ENCODE measurements around the gene KIF18B.

KIF18B gene

DNA sequence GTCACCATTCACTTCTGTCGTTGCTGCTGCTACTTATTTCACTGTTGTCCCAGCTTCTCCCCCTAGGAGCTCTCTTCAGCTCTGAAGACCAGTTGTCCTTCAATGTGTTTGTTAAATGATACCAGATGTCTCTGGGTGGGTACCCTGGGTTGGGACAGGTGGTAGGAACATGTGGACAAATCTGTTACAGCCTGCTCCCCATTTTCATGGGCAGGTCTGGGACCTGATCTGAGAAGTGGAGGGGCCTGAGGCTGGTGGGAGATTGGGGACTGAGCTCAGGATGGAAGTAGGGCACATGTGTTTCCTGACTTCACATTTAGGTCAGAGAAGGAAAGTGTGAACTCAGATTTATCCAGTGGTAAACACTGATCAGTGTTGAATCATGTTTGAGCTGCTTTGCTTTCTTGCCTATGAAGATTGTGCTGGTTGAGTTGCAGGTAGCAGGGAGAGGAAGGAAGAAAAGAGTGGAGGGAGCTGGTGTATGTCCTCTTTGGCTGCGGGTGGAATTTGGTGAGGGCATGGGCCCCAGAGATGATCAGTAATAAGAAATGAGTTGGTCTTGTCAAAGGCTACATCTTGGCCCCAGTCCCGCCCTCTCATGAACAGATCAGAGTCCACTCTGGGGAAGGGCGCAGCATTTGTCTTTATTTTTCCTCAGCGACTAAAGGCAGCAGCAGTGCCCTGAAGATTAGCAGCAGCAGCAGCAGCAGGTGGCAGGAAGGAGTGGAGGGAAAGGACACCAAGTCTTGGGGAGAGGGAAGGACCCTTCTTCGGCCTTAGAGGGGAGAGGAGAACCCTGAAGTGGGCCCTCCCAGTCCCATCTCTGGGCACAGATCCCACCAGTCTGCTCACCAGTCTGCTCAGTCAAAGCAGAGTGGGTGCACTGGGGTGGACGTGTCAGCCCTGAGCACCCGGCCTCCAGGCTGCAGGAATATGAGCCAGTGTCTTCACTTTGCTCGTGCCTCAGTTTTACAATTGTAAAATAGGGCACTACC, 42.3 kb downstream of the KIF18B start:
- 92% methylated on average over 8 of the region's 9 CpGs for WGBS (ENCODE audit: insufficient coverage)
- Histone ChIP-seq H3K9me3 (ENCODE audit: control extremely low read depth in 1 of 5, control insufficient read depth in 4 of 5, insufficient read depth in 2 of 5, low read depth in 1 of 5, low read length in 4 of 5) (no peaks in the 10 kb centered on the region), H3K36me3 (ENCODE audit: control insufficient read depth in 4 of 4, insufficient read depth in 4 of 4, low read length in 3 of 4) (no peaks in the 10 kb centered on the region), H3K27me3 (replicated peaks in 2 of 5; ENCODE audit: control insufficient read depth in 4 of 5, insufficient read depth in 5 of 5, low read length in 4 of 5) (peaks cover 0 to 6% (median 0%) of the 10 kb centered on the region in 5 experiments), H3K4me3 (ENCODE audit: control insufficient read depth in 1 of 7, extremely low read depth in 1 of 7, insufficient read depth in 4 of 7, low read depth in 2 of 7, low read length in 6 of 7) (no peak overlapping the region), H3K27ac (ENCODE audit: insufficient read depth in 1 of 2, low read depth in 1 of 2, low read length in 2 of 2, poor library complexity in 1 of 2, severe bottlenecking in 2 of 2) (no peak overlapping the region), H3K4me1 (ENCODE audit: control extremely low read depth in 1 of 4, control insufficient read depth in 4 of 4, insufficient read depth in 4 of 4, low read length in 3 of 4) (peaks cover 4 to 17% (median 10%) of the 10 kb centered on the region in 4 experiments)
- ChIA-PET POLR2A (no interaction called here), CTCF (interaction anchor here (0.8 to 2.1 kb wide), 5 partner anchors 13 to 116 kb away, joined by 3 to 8 read pairs (median 3); no protein-coding TSS in a partner anchor)
- no peak for DNase-seq

GRCh38 chr17:44904001-44904984, 43.3 kb downstream of the KIF18B start:
- Histone ChIP-seq H3K27ac (ENCODE audit: insufficient read depth in 1 of 2, low read depth in 1 of 2, low read length in 2 of 2, poor library complexity in 1 of 2, severe bottlenecking in 2 of 2) (no peak overlapping the region), H3K36me3 (ENCODE audit: control insufficient read depth in 4 of 4, insufficient read depth in 4 of 4, low read length in 3 of 4) (no peaks in the 10 kb centered on the region), H3K27me3 (replicated peaks in 2 of 5; ENCODE audit: control insufficient read depth in 4 of 5, insufficient read depth in 5 of 5, low read length in 4 of 5) (no peaks in the 10 kb centered on the region), H3K9me3 (ENCODE audit: control extremely low read depth in 1 of 5, control insufficient read depth in 4 of 5, insufficient read depth in 2 of 5, low read depth in 1 of 5, low read length in 4 of 5) (no peaks in the 10 kb centered on the region), H3K4me3 (ENCODE audit: control insufficient read depth in 1 of 7, extremely low read depth in 1 of 7, insufficient read depth in 4 of 7, low read depth in 2 of 7, low read length in 6 of 7) (no peak overlapping the region), H3K4me1 (ENCODE audit: control extremely low read depth in 1 of 4, control insufficient read depth in 4 of 4, insufficient read depth in 4 of 4, low read length in 3 of 4) (peaks cover 6 to 26% (median 17%) of the 10 kb centered on the region in 4 experiments)
- CTCF ChIA-PET: interaction anchor here (0.8 to 2.1 kb wide), 7 partner anchors 8 to 117 kb away, joined by 3 to 8 read pairs (median 3); no protein-coding TSS in a partner anchor
- 98% methylated on average over 34 of the region's 35 CpGs for WGBS (ENCODE audit: insufficient coverage)
- no peak for DNase-seq
- POLR2A ChIA-PET: no interaction called here

DNA sequence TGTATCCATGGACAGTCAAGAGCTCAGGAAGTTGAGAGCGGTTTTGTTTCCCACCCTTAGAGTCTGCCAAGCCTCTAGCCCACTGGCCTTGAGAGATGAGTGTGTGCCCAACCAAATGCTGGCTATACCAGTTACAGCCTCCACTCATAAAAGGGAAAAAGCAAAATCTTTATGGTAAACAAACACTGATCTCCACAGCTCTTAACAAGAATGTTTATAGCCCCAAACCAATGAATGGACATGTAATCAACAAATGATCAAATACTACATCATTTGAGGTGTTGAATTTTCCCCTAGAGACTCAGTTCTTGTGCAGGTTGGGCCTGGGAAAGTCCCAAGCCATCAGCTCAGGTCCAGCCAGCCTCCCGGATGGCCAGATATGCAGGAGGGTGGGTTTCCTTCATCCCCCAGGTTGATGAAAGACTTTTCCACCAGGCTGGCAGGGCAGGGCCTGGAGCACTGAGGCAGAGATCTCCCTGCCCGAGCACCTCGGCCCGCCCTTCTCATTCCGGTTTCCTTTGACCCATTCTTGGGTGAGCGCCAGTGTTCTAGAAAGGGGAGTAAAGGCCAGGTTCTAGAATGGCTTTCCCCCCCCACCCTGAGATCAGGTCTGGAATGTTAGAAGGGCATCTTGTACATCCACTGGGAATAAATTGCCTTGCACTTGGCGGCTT, 44.4 kb downstream of the KIF18B start:
- DNase-seq: no peak
- H3K36me3 ChIP-seq (ENCODE audit: control insufficient read depth in 4 of 4, insufficient read depth in 4 of 4, low read length in 3 of 4): no peaks in the 10 kb centered on the region
- no peaks in the 10 kb centered on the region for H3K27me3 ChIP-seq (replicated peaks in 2 of 5; ENCODE audit: control insufficient read depth in 4 of 5, insufficient read depth in 5 of 5, low read length in 4 of 5)
- no peak overlapping the region for H3K27ac ChIP-seq (ENCODE audit: insufficient read depth in 1 of 2, low read depth in 1 of 2, low read length in 2 of 2, poor library complexity in 1 of 2, severe bottlenecking in 2 of 2)
- H3K4me3 ChIP-seq (ENCODE audit: control insufficient read depth in 1 of 7, extremely low read depth in 1 of 7, insufficient read depth in 4 of 7, low read depth in 2 of 7, low read length in 6 of 7): no peak overlapping the region
- ChIA-PET CTCF (interaction anchor here (0.7 to 2.1 kb wide), 7 partner anchors 9 to 118 kb away, joined by 3 to 6 read pairs (median 4); partner anchors contain the start of gene GFAP), POLR2A (no interaction called here)
- peaks cover 10 to 30% (median 24%) of the 10 kb centered on the region in 4 experiments for H3K4me1 ChIP-seq (ENCODE audit: control extremely low read depth in 1 of 4, control insufficient read depth in 4 of 4, insufficient read depth in 4 of 4, low read length in 3 of 4)
- H3K9me3 ChIP-seq (ENCODE audit: control extremely low read depth in 1 of 5, control insufficient read depth in 4 of 5, insufficient read depth in 2 of 5, low read depth in 1 of 5, low read length in 4 of 5): no peaks in the 10 kb centered on the region
- WGBS (ENCODE audit: insufficient coverage): 96% methylated on average over 7 of the region's 8 CpGs

- peaks cover 12 to 37% (median 27%) of the 10 kb centered on the region in 4 experiments for H3K4me1 ChIP-seq (ENCODE audit: control extremely low read depth in 1 of 4, control insufficient read depth in 4 of 4, insufficient read depth in 4 of 4, low read length in 3 of 4)
Observed at GRCh38 chr17:44902135-44902760, 45.3 kb downstream of the KIF18B start.

GRCh38 chr17:44901411-44901921, 46.1 kb downstream of the KIF18B start:
- Histone ChIP-seq H3K4me3 (ENCODE audit: control insufficient read depth in 1 of 7, extremely low read depth in 1 of 7, insufficient read depth in 4 of 7, low read depth in 2 of 7, low read length in 6 of 7) (no peak overlapping the region), H3K4me1 (ENCODE audit: control extremely low read depth in 1 of 4, control insufficient read depth in 4 of 4, insufficient read depth in 4 of 4, low read length in 3 of 4) (peaks cover 12 to 38% (median 27%) of the 10 kb centered on the region in 4 experiments), H3K27ac (ENCODE audit: insufficient read depth in 1 of 2, low read depth in 1 of 2, low read length in 2 of 2, poor library complexity in 1 of 2, severe bottlenecking in 2 of 2) (no peak overlapping the region), H3K36me3 (ENCODE audit: control insufficient read depth in 4 of 4, insufficient read depth in 4 of 4, low read length in 3 of 4) (peaks cover 0 to 2% (median 0%) of the 10 kb centered on the region in 4 experiments), H3K27me3 (replicated peaks in 2 of 5; ENCODE audit: control insufficient read depth in 4 of 5, insufficient read depth in 5 of 5, low read length in 4 of 5) (no peaks in the 10 kb centered on the region), H3K9me3 (ENCODE audit: control extremely low read depth in 1 of 5, control insufficient read depth in 4 of 5, insufficient read depth in 2 of 5, low read depth in 1 of 5, low read length in 4 of 5) (no peaks in the 10 kb centered on the region)
- POLR2A ChIA-PET: interaction anchor here (0.6 to 1.1 kb wide), 2 partner anchors 29 to 683 kb away, joined by 3 to 4 read pairs; no protein-coding TSS in a partner anchor
- CTCF ChIA-PET: interaction anchor here (1.1 to 3.6 kb wide), 4 partner anchors 9 to 121 kb away, joined by 3 to 16 read pairs (median 5); no protein-coding TSS in a partner anchor
- 100% methylated on average over 3 of the region's 4 CpGs for WGBS (ENCODE audit: insufficient coverage)
- DNase-seq: no peak

More at GRCh38 chr17:44902135-44902760, 45.3 kb downstream of the KIF18B start:
- H3K27ac ChIP-seq (ENCODE audit: insufficient read depth in 1 of 2, low read depth in 1 of 2, low read length in 2 of 2, poor library complexity in 1 of 2, severe bottlenecking in 2 of 2): no peak overlapping the region
- ChIA-PET POLR2A (interaction anchor here (1.1 kb wide), 1 partner anchor 28 kb away, joined by 3 read pairs; no protein-coding TSS in a partner anchor), CTCF (interaction anchor here (0.7 to 1.7 kb wide), 6 partner anchors 10 to 25 kb away, joined by 3 to 6 read pairs (median 4); partner anchors contain the start of gene GFAP)
- DNase-seq: no peak
- H3K4me3 ChIP-seq (ENCODE audit: control insufficient read depth in 1 of 7, extremely low read depth in 1 of 7, insufficient read depth in 4 of 7, low read depth in 2 of 7, low read length in 6 of 7): no peak overlapping the region
- H3K9me3 ChIP-seq (ENCODE audit: control extremely low read depth in 1 of 5, control insufficient read depth in 4 of 5, insufficient read depth in 2 of 5, low read depth in 1 of 5, low read length in 4 of 5): no peaks in the 10 kb centered on the region
- H3K27me3 ChIP-seq (replicated peaks in 2 of 5; ENCODE audit: control insufficient read depth in 4 of 5, insufficient read depth in 5 of 5, low read length in 4 of 5): no peaks in the 10 kb centered on the region
- WGBS (ENCODE audit: insufficient coverage): 94% methylated on average over 10 of the region's 17 CpGs
- no peaks in the 10 kb centered on the region for H3K36me3 ChIP-seq (ENCODE audit: control insufficient read depth in 4 of 4, insufficient read depth in 4 of 4, low read length in 3 of 4)

Measured in common myeloid progenitor, CD34-positive (primary cell).